Activated naive CD4-positive, alpha-beta T cell treated with anti-CD3 and anti-CD28 coated beads for 36 hours (primary cell): Measurements from ENCODE around the gene NRM. TPM values are rescaled to one million over a fixed set of nuclear protein-coding genes. Genes with fewer than 3 reads are reported as not detected.

ENCODE experiments used
- CTCF ChIA-PET: fragments of 350-600 bp; sonication (Branson Sonifier 250); formaldehyde crosslinking; loops from one replicate; lab custom pipeline; 2021; ENCODE audit warnings: antibody characterized with exemption; lab: Charles Lee
- DNase-seq: peaks from one replicate; pipeline ENCODE4 v3.0.0-alpha.2; 2020
- H3K27ac Mint-ChIP-seq: one replicate; pipeline ENCODE4 v1.8.0; 2021; ENCODE audit warnings: mild to moderate bottlenecking, mixed read lengths
- H3K27me3 Mint-ChIP-seq: one replicate; pipeline ENCODE4 v1.8.0; 2021; ENCODE audit warnings: low read depth, mixed read lengths
- H3K36me3 Mint-ChIP-seq: one replicate; pipeline ENCODE4 v1.8.0; 2021; ENCODE audit warnings: low read depth, mixed read lengths
- H3K4me1 Mint-ChIP-seq: one replicate; pipeline ENCODE4 v1.8.0; 2021; ENCODE audit warnings: low read depth, mixed read lengths
- H3K4me3 Mint-ChIP-seq: one replicate; pipeline ENCODE4 v1.8.0; 2021; ENCODE audit warnings: mild to moderate bottlenecking, moderate library complexity, mixed read lengths
- H3K9me3 Mint-ChIP-seq: one replicate; pipeline ENCODE4 v1.8.0; 2021; ENCODE audit warnings: mixed read lengths
- intact Hi-C: fragments of 100-400 bp; cut with micrococcal nuclease; formaldehyde crosslinking; loops from one replicate; pipeline ENCODE4 v1.15.1; 2023
- total RNA-seq, 2 experiments: library from RNA; stranded (reverse); gene quantifications; one replicate each; pipeline ENCODE4 v1.2.3, GENCODE V29; 2021

NRM gene
- 10 to 100 TPM; 31.0 to 32.0 TPM for total RNA-seq

DNA sequence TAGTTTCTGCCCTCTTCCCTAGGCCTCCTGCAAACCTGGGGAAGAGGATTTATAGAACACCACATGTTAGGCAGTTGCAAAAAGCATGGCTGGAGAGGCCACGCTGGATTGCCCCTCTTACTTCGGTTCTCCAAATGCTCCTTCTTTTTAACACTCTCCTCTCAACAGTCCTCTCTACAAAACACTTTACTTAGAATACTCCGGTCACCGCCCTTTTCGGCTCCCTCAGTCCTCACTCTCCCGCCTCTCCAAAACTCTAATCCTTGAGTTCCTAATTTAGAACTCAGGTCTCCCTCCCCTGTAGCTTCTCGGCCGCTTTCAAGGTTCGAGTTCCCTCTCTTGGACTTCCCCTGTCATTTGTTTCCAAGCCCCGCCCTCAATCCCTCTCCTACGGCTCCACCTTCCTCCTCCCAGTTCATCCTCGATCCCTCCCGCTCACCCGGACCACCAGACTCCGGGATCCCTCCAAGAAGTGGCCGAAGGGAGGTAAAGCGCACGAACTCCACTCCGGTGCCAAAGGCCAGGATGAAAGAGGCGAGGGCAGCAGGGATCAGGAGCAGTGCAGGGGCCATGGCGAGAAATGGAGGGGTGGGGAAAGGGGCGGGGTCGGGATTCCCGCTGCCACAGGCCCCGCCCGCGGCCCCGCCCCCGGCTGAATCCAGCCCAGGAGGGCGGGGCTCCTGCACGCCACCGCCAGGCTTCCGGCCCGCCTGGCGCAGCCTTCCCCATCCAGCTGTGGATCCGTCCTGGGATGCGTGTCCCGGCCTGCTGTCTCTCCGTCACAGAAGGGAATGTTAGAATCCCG is at the start of gene NRM:
Gene NRM, minus strand, starts transcription at position 582 of the 805 bp plus-strand sequence. Its CDS starts 10 bp downstream, at position 572.
- intact Hi-C loops = no loop called here

GRCh38 chr6:30740540-30740870 is 49.7 kb upstream of the NRM start:
- no peak for DNase-seq
- Mint-ChIP-seq H3K4me3 (peak overlapping the region; percentile 32), H3K9me3 (peaks cover 5% of the 10 kb centered on the region), H3K36me3 (peaks cover 77% of the 10 kb centered on the region), H3K27me3 (no peaks in the 10 kb centered on the region), H3K27ac (no peak overlapping the region), H3K4me1 (peaks cover 74% of the 10 kb centered on the region)
- CTCF ChIA-PET = interaction anchor here (1.6 kb wide), 1 partner anchor 10 kb away, joined by 10 read pairs; no protein-coding TSS in a partner anchor
- intact Hi-C loops = loop anchor here (5.0 kb wide), 3 partner anchors 42 to 347 kb away; partner anchors contain the start of genes MRPS18B and PPP1R10

More for the DNA sequence above, at the start of gene NRM:
- Mint-ChIP-seq H3K4me1 (peaks cover 35% of the 10 kb centered on the region), H3K27me3 (no peaks in the 10 kb centered on the region), H3K4me3 (peak within 1 kb of the TSS; percentile 99), H3K27ac (peak within 1 kb of the TSS; percentile 91), H3K36me3 (peaks cover 14% of the 10 kb centered on the region), H3K9me3 (no peaks in the 10 kb centered on the region)
- DNase-seq = peak; percentile 79
- CTCF ChIA-PET = interaction anchor here (0.6 to 2.1 kb wide), 6 partner anchors 10 to 38 kb away, joined by 3 to 12 read pairs (median 6); no protein-coding TSS in a partner anchor

GRCh38 chr6:30738532-30738931 is 47.7 kb upstream of the NRM start:
- H3K9me3 Mint-ChIP-seq = peaks cover 5% of the 10 kb centered on the region
- intact Hi-C loops = loop anchor here (5.0 kb wide), 1 partner anchor 181 kb away; the partner anchor contains the start of genes GNL1 and PRR3
- no peak overlapping the region for H3K27ac Mint-ChIP-seq
- H3K36me3 Mint-ChIP-seq = peaks cover 78% of the 10 kb centered on the region
- H3K4me3 Mint-ChIP-seq = no peak overlapping the region
- H3K4me1 Mint-ChIP-seq = peaks cover 79% of the 10 kb centered on the region
- CTCF ChIA-PET = interaction anchor here (0.6 to 19.6 kb wide), 4 partner anchors 61 to 197 kb away, joined by 3 to 346 read pairs (median 18); partner anchors contain the start of gene DHX16
- H3K27me3 Mint-ChIP-seq = no peaks in the 10 kb centered on the region
- DNase-seq = no peak

DNA sequence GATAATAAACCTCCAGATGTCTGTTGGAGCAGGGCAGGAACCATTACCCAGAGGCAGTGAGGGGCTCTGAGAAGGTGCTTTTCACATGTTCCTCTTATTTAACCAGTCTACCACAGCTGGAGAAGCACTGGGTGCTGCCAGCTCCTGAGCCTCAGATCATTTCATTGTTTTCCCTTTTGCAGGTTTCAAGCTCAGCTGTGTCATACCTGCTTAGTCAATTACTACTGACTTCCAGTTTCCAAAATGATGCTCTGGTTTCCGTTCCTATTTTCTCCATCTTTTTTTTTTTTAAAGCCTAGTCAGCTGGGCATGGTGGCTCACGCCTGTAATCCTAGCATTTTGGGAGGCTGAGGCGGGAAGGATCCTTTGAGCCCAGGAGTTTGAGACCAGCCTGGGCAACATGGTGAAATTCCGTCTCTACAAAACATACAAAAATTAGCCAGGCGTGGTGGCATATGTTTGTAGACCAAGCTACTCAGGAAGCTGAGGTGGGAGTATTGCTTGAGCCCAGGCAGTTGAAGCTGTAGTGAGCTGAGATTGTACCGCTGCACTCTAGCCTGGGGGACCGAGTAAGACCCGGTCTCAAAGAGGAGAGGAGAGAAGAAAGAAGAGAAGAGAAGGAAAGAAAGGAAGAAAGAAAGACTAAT is 45.0 kb upstream of the NRM start:
- Mint-ChIP-seq H3K27ac (peak overlapping the region; percentile 82), H3K27me3 (no peaks in the 10 kb centered on the region), H3K36me3 (peaks cover 63% of the 10 kb centered on the region), H3K9me3 (peaks cover 5% of the 10 kb centered on the region), H3K4me1 (peaks cover 79% of the 10 kb centered on the region), H3K4me3 (peak overlapping the region; percentile 32)
- DNase-seq = peak; percentile 63
- intact Hi-C loops = loop anchor here (1.0 to 5.0 kb wide), 6 partner anchors 9 to 178 kb away; partner anchors contain the start of genes GNL1, IER3, PRR3 and TUBB
- CTCF ChIA-PET = interaction anchor here (0.6 to 19.6 kb wide), 7 partner anchors 11 to 224 kb away, joined by 3 to 346 read pairs (median 4); partner anchors contain the start of gene DHX16

GRCh38 chr6:30732237-30732943 is 41.6 kb upstream of the NRM start:
- Mint-ChIP-seq H3K36me3 (peaks cover 54% of the 10 kb centered on the region), H3K9me3 (peaks cover 5% of the 10 kb centered on the region), H3K4me1 (peaks cover 62% of the 10 kb centered on the region), H3K27ac (no peak overlapping the region), H3K4me3 (no peak overlapping the region), H3K27me3 (no peaks in the 10 kb centered on the region)
- intact Hi-C loops = no loop called here
- DNase-seq = no peak
- CTCF ChIA-PET = interaction anchor here (0.6 to 19.6 kb wide), 11 partner anchors 9 to 190 kb away, joined by 3 to 346 read pairs (median 5); partner anchors contain the start of genes DHX16 and MRPS18B

GRCh38 chr6:30730601-30731435 is 40.0 kb upstream of the NRM start:
- Mint-ChIP-seq H3K4me3 (peak overlapping the region; percentile 29), H3K9me3 (no peaks in the 10 kb centered on the region), H3K36me3 (peaks cover 39% of the 10 kb centered on the region), H3K27ac (no peak overlapping the region), H3K27me3 (no peaks in the 10 kb centered on the region), H3K4me1 (peaks cover 47% of the 10 kb centered on the region)
- intact Hi-C loops = loop anchor here (1.0 to 2.0 kb wide), 3 partner anchors 52 to 248 kb away; no protein-coding TSS in a partner anchor
- DNase-seq = peak; percentile 94
- CTCF ChIA-PET = interaction anchor here (0.6 to 19.6 kb wide), 39 partner anchors 8 to 356 kb away, joined by 3 to 346 read pairs (median 4); partner anchors contain the start of genes DHX16, FLOT1, MRPS18B and PPP1R10

- Mint-ChIP-seq H3K36me3 (peaks cover 55% of the 10 kb centered on the region), H3K4me3 (no peak overlapping the region)
These were observed 37.3 kb upstream of the NRM start for GRCh38 chr6:30727920-30728553.

GRCh38 chr6:30726506-30727413 is 36.0 kb upstream of the NRM start:
- no peaks in the 10 kb centered on the region for H3K9me3 Mint-ChIP-seq
- CTCF ChIA-PET = interaction anchor here (0.6 to 19.6 kb wide), 3 partner anchors 49 to 365 kb away, joined by 3 to 346 read pairs (median 4); partner anchors contain the start of gene DHX16
- H3K4me1 Mint-ChIP-seq = peaks cover 53% of the 10 kb centered on the region
- no peak for DNase-seq
- peaks cover 61% of the 10 kb centered on the region for H3K36me3 Mint-ChIP-seq
- intact Hi-C loops = no loop called here
- no peak overlapping the region for H3K4me3 Mint-ChIP-seq
- H3K27me3 Mint-ChIP-seq = no peaks in the 10 kb centered on the region
- H3K27ac Mint-ChIP-seq = no peak overlapping the region

More at GRCh38 chr6:30727920-30728553, 37.3 kb upstream of the NRM start:
- CTCF ChIA-PET = interaction anchor here (0.6 to 19.6 kb wide), 5 partner anchors 13 to 154 kb away, joined by 3 to 346 read pairs (median 6); partner anchors contain the start of gene DHX16
- Mint-ChIP-seq H3K9me3 (no peaks in the 10 kb centered on the region), H3K27ac (peak overlapping the region; percentile 46), H3K27me3 (no peaks in the 10 kb centered on the region), H3K4me1 (peaks cover 54% of the 10 kb centered on the region)
- intact Hi-C loops = no loop called here
- DNase-seq = no peak

DNA sequence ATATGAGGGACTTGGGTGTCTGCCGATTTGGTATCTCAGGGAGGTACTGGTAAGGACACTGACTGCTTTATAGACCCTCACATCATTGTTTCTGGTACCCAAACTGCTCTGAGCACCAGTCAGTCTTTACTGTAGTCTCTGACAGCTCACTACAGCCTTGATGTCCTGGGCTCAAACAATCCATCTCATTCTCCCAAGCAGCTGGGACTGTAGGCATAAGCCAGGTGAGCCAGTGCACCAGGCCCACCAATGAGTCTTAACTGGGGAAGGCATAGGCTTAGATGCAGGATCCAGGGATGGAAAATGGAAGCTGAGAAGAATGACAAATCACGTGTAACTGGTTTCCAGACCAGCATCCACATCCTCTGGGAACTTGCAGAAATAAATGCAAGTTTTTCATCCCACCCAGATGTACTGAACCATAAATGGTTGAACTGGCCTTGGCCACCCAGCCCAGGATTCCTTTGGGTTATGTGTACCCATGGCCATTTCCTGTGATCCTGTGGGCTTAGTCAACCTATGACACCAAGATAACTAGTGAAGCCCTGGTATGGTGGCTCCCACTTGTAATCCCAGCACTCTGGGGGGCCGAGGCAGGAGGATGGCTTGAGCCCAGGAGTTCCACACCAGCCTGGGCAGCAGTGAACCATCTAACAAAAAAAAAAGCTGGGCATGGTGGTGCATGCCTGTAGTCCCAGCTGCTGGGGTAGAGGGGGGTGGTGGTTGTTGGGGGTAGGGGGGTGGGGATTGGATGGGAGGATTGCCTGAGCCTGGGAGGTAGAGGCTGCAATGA is 35.1 kb upstream of the NRM start:
- H3K36me3 Mint-ChIP-seq = peaks cover 69% of the 10 kb centered on the region
- H3K27ac Mint-ChIP-seq = peak overlapping the region; percentile 46
- intact Hi-C loops = no loop called here
- no peaks in the 10 kb centered on the region for H3K27me3 Mint-ChIP-seq
- peaks cover 47% of the 10 kb centered on the region for H3K4me1 Mint-ChIP-seq
- H3K4me3 Mint-ChIP-seq = peak overlapping the region; percentile 15
- no peaks in the 10 kb centered on the region for H3K9me3 Mint-ChIP-seq
- CTCF ChIA-PET = interaction anchor here (19.6 kb wide), 1 partner anchor 49 kb away, joined by 346 read pairs; the partner anchor contains the start of gene DHX16
- peak; percentile 24 for DNase-seq
